Measurements from ENCODE around the gene CD300LF. TPM values are rescaled to one million over a fixed set of nuclear protein-coding genes. Genes with fewer than 3 reads are reported as not detected.

The CD300LF gene
- total RNA-seq, 4 donors from 2014 or later: 1.1 to 1.7 TPM; not detected in 2

GRCh38 chr17:74742978-74743545 is 30.3 kb upstream of the CD300LF start:
- Histone ChIP-seq H3K9me3 (no peaks in the 10 kb centered on the region), H3K27ac (peak overlapping the region in 3 of 4 donors; percentile 28 to 82 (median 53)), H3K4me3 (no peak overlapping the region), H3K4me1 (peaks cover 0 to 55% (median 44%) of the 10 kb centered on the region in 4 donors), H3K27me3 (peaks cover 0 to 1% of the 10 kb centered on the region in 2 donors), H3K36me3 (no peaks in the 10 kb centered on the region)
- TF ChIP-seq CTCF (IDR thresholded peaks at IDR 0.05): no peak
- no peak for TF ChIP-seq POLR2A (IDR thresholded peaks at IDR 0.05)
- DNase-seq: peak in 1 of 3 donors; percentile 44

GRCh38 chr17:74742153-74742515 is 29.4 kb upstream of the CD300LF start:
- H3K36me3 ChIP-seq: no peaks in the 10 kb centered on the region
- DNase-seq: peak; percentile 55 to 90 (median 87)
- H3K27ac ChIP-seq: peak overlapping the region in 3 of 4 donors; percentile 53 to 82 (median 57)
- no peak overlapping the region for H3K4me3 ChIP-seq
- no peak for TF ChIP-seq CTCF (IDR thresholded peaks at IDR 0.05)
- TF ChIP-seq POLR2A (IDR thresholded peaks at IDR 0.05): no peak
- H3K4me1 ChIP-seq: peaks cover 0 to 59% (median 45%) of the 10 kb centered on the region in 4 donors
- peaks cover 0 to 6% of the 10 kb centered on the region in 2 donors for H3K27me3 ChIP-seq
- H3K9me3 ChIP-seq: no peaks in the 10 kb centered on the region

GRCh38 chr17:74740641-74741387 is 28.1 kb upstream of the CD300LF start:
- no peak for TF ChIP-seq POLR2A (IDR thresholded peaks at IDR 0.05)
- no peak for TF ChIP-seq CTCF (IDR thresholded peaks at IDR 0.05)
- peak in 1 of 3 donors; percentile 43 for DNase-seq
- H3K27ac ChIP-seq: peak overlapping the region in 1 of 4 donors; percentile 82
- peaks cover 3 to 59% (median 44%) of the 10 kb centered on the region in 4 donors for H3K4me1 ChIP-seq
- no peak overlapping the region for H3K4me3 ChIP-seq
- peaks cover 0 to 6% of the 10 kb centered on the region in 2 donors for H3K27me3 ChIP-seq
- no peaks in the 10 kb centered on the region for H3K36me3 ChIP-seq
- H3K9me3 ChIP-seq: no peaks in the 10 kb centered on the region

- Histone ChIP-seq H3K27me3 (peaks cover 0 to 6% of the 10 kb centered on the region in 2 donors), H3K27ac (peak overlapping the region in 1 of 4 donors; percentile 82), H3K4me3 (no peak overlapping the region), H3K4me1 (peaks cover 3 to 55% (median 41%) of the 10 kb centered on the region in 4 donors), H3K36me3 (no peaks in the 10 kb centered on the region), H3K9me3 (no peaks in the 10 kb centered on the region)
- no peak for TF ChIP-seq CTCF (IDR thresholded peaks at IDR 0.05)
- no peak for TF ChIP-seq POLR2A (IDR thresholded peaks at IDR 0.05)
- no peak for DNase-seq
Observed at GRCh38 chr17:74740173-74740572, 27.4 kb upstream of the CD300LF start.

- TF ChIP-seq POLR2A (IDR thresholded peaks at IDR 0.05) (no peak), CTCF (IDR thresholded peaks at IDR 0.05) (no peak)
- Histone ChIP-seq H3K9me3 (no peaks in the 10 kb centered on the region), H3K36me3 (no peaks in the 10 kb centered on the region), H3K4me3 (no peak overlapping the region), H3K27ac (peak overlapping the region in 2 of 4 donors; percentile 75 to 82), H3K27me3 (peaks cover 0 to 6% of the 10 kb centered on the region in 2 donors), H3K4me1 (peaks cover 3 to 51% (median 35%) of the 10 kb centered on the region in 4 donors)
- DNase-seq: peak in 2 of 3 donors; percentile 36 to 45
Observed at GRCh38 chr17:74739227-74739831, 26.6 kb upstream of the CD300LF start.
